MV-4-11 (cell line): ENCODE results near the gene PBX1.

ENCODE experiments used
- DNase-seq: peaks from one replicate; lab custom pipeline; 2025; lab: John Stamatoyannopoulos, UW

The PBX1 gene

GRCh38 chr1:164725401-164725800 is 166.4 kb downstream of the PBX1 start:
- peak; percentile 24 for DNase-seq

GRCh38 chr1:164726235-164726634 is 167.3 kb downstream of the PBX1 start:
- no peak for DNase-seq

- peak; percentile 77 for DNase-seq
These were observed 169.7 kb downstream of the PBX1 start for GRCh38 chr1:164728719-164729118.

- DNase-seq = no peak
These were observed 172.3 kb downstream of the PBX1 start for GRCh38 chr1:164731161-164731876.

- DNase-seq = no peak
These were observed 174.1 kb downstream of the PBX1 start for GRCh38 chr1:164733070-164733469.

- no peak for DNase-seq
These were observed 174.8 kb downstream of the PBX1 start for GRCh38 chr1:164733734-164734133.

- no peak for DNase-seq
These were observed 176.5 kb downstream of the PBX1 start for GRCh38 chr1:164735315-164736052.

GRCh38 chr1:164736137-164736536 is 177.2 kb downstream of the PBX1 start:
- DNase-seq = no peak

GRCh38 chr1:164739189-164739588 is 180.2 kb downstream of the PBX1 start:
- DNase-seq = no peak

GRCh38 chr1:164740000-164740526 is 181.1 kb downstream of the PBX1 start:
- DNase-seq = no peak

- no peak for DNase-seq
These were observed 183.8 kb downstream of the PBX1 start for GRCh38 chr1:164742745-164743144.

- DNase-seq = peak; percentile 11
These were observed 185.0 kb downstream of the PBX1 start for GRCh38 chr1:164743976-164744375.

- DNase-seq = no peak
These were observed 186.8 kb downstream of the PBX1 start for GRCh38 chr1:164745736-164746135.

GRCh38 chr1:164746632-164747031 is 187.6 kb downstream of the PBX1 start:
- DNase-seq = no peak

- DNase-seq = no peak
These were observed 189.4 kb downstream of the PBX1 start for GRCh38 chr1:164748253-164748899.

GRCh38 chr1:164753521-164754077 is 194.6 kb downstream of the PBX1 start:
- peak; percentile 28 for DNase-seq

GRCh38 chr1:164754088-164754600 is 195.2 kb downstream of the PBX1 start:
- DNase-seq = no peak

- DNase-seq = no peak
These were observed 196.7 kb downstream of the PBX1 start for GRCh38 chr1:164755690-164756089.

- DNase-seq = no peak
These were observed 197.8 kb downstream of the PBX1 start for GRCh38 chr1:164756741-164757140.

- no peak for DNase-seq
These were observed 198.6 kb downstream of the PBX1 start for GRCh38 chr1:164757625-164758024.

- no peak for DNase-seq
These were observed 200.3 kb downstream of the PBX1 start for GRCh38 chr1:164759144-164759920.
